ENCODE results near the gene HSF5.

GRCh38 chr17:58370716-58371115, 117.5 kb downstream of the HSF5 start:
- TF ChIP-seq CTCF (IDR thresholded peaks at IDR 0.05) (no peak), POLR2A (IDR thresholded peaks at IDR 0.05) (no peak), POLR2AphosphoS5 (IDR thresholded peaks at IDR 0.05) (no peak)
